ENCODE data around the gene TADA3.

TADA3 gene

DNA sequence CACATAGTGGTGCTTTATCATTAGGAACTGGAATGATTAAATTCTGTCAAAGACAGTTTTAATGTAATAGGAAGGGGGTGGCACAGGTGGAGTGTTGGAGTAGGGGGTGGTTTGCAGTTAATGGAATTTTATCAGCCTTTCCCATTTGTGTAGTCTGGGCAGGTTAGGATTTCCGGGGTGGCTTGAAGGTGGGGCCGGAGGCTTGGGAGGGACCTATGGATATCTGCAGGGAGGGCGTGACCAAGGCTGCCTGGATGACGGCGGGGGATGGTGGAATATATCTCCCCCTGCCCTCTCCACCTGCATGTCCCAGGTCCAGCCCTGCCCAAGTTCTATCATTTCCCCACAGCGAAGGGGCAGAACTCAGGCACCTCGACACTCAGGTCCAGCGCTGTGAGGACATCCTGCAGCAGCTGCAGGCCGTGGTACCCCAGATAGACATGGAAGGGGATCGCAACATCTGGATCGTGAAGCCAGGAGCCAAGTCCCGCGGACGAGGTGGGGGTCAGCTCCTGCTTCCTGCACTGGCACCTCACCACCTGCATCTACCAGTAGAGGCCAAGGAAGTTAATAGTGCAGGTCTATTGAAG is 33.3 kb upstream of the TADA3 start:
- Histone ChIP-seq H3K36me3 (ENCODE audit: control insufficient read depth, insufficient read depth, low read length) (no peaks in the 10 kb centered on the region), H3K27me3 (ENCODE audit: control insufficient read depth, insufficient read depth, low read length) (no peaks in the 10 kb centered on the region), H3K9ac (ENCODE audit: low read length) (no peak overlapping the region), H3K4me3 (ENCODE audit: low read depth, low read length) (no peak overlapping the region), H3K27ac (ENCODE audit: low read depth, low read length) (no peak overlapping the region), H3K4me1 (ENCODE audit: control insufficient read depth, insufficient read depth, low read length) (no peaks in the 10 kb centered on the region), H3K9me3 (ENCODE audit: control insufficient read depth, insufficient read depth, low read depth, low read length) (no peaks in the 10 kb centered on the region)

- H3K27ac ChIP-seq (ENCODE audit: low read depth, low read length) = no peak overlapping the region
- H3K4me1 ChIP-seq (ENCODE audit: control insufficient read depth, insufficient read depth, low read length) = no peaks in the 10 kb centered on the region
- H3K9me3 ChIP-seq (ENCODE audit: control insufficient read depth, insufficient read depth, low read depth, low read length) = no peaks in the 10 kb centered on the region
- H3K4me3 ChIP-seq (ENCODE audit: low read depth, low read length) = no peak overlapping the region
- no peaks in the 10 kb centered on the region for H3K27me3 ChIP-seq (ENCODE audit: control insufficient read depth, insufficient read depth, low read length)
- no peaks in the 10 kb centered on the region for H3K36me3 ChIP-seq (ENCODE audit: control insufficient read depth, insufficient read depth, low read length)
- no peak overlapping the region for H3K9ac ChIP-seq (ENCODE audit: low read length)
Measured at GRCh38 chr3:9820946-9821345, 28.7 kb upstream of the TADA3 start.

- H3K9me3 ChIP-seq (ENCODE audit: control insufficient read depth, insufficient read depth, low read depth, low read length) = no peaks in the 10 kb centered on the region
- no peaks in the 10 kb centered on the region for H3K27me3 ChIP-seq (ENCODE audit: control insufficient read depth, insufficient read depth, low read length)
- no peaks in the 10 kb centered on the region for H3K36me3 ChIP-seq (ENCODE audit: control insufficient read depth, insufficient read depth, low read length)
- H3K9ac ChIP-seq (ENCODE audit: low read length) = no peak overlapping the region
- H3K27ac ChIP-seq (ENCODE audit: low read depth, low read length) = no peak overlapping the region
- H3K4me3 ChIP-seq (ENCODE audit: low read depth, low read length) = no peak overlapping the region
- H3K4me1 ChIP-seq (ENCODE audit: control insufficient read depth, insufficient read depth, low read length) = no peaks in the 10 kb centered on the region
Measured at GRCh38 chr3:9820543-9820942, 28.3 kb upstream of the TADA3 start.

DNA sequence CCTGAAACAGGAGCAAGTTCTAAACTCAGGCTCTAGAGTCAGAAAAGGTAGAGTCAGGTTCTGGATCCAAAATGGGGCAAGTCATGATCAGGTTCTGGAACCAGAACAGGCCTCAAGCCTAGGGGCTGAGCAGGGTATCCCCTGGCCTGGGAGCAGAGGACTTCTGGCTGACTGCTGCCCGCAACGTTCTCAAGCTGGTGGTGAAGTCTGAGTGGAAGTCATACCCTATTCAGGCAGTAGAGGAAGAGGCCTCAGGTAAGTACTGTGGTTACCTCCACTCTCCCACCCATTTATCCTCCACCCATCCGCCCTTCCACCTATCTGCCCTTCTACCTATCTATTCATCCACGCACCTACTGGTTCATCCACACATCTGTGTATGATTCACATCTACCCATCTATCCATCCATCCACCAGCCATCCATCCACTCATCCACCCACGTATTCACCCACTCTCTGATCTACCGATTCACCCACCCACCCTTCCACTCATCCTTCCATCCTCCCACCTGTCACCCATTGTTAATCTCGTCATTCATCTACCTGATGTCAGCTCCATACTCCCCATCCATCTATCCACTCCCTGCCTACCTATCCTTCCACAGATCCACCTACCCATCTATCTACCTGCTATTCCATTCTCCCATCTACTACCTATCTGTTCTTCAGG is 26.5 kb upstream of the TADA3 start:
- H3K4me3 ChIP-seq (ENCODE audit: low read depth, low read length) = no peak overlapping the region
- H3K4me1 ChIP-seq (ENCODE audit: control insufficient read depth, insufficient read depth, low read length) = no peaks in the 10 kb centered on the region

DNA sequence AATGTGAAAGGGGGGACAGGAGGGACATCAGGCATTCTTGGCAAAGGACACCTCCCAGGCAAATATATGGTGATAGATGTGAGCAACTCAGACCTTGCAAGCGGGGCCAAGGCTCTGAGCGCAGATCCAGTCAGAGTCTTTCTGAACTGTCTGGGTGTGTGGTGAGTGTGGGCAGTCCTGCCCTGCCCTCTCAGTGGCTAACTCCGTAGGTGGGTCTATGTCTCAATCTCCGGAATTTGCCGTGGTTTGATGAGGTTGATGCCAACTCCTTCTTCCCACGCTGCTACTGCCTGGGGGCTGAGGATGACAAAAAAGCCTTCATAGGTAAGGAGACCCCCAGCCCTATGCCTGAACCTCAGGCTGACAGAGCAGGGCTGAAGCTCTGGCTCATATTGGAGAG is 25.2 kb upstream of the TADA3 start:
- H3K9me3 ChIP-seq (ENCODE audit: control insufficient read depth, insufficient read depth, low read depth, low read length) = no peaks in the 10 kb centered on the region
- H3K9ac ChIP-seq (ENCODE audit: low read length) = no peak overlapping the region
- no peaks in the 10 kb centered on the region for H3K27me3 ChIP-seq (ENCODE audit: control insufficient read depth, insufficient read depth, low read length)
- no peaks in the 10 kb centered on the region for H3K4me1 ChIP-seq (ENCODE audit: control insufficient read depth, insufficient read depth, low read length)
- no peak overlapping the region for H3K4me3 ChIP-seq (ENCODE audit: low read depth, low read length)
- H3K36me3 ChIP-seq (ENCODE audit: control insufficient read depth, insufficient read depth, low read length) = peaks cover 6% of the 10 kb centered on the region; the same call in 1 of the 2 replicates
- no peak overlapping the region for H3K27ac ChIP-seq (ENCODE audit: low read depth, low read length)

More for the DNA sequence above, 26.5 kb upstream of the TADA3 start:
- Histone ChIP-seq H3K9me3 (ENCODE audit: control insufficient read depth, insufficient read depth, low read depth, low read length) (no peaks in the 10 kb centered on the region), H3K36me3 (ENCODE audit: control insufficient read depth, insufficient read depth, low read length) (no peaks in the 10 kb centered on the region), H3K27ac (ENCODE audit: low read depth, low read length) (no peak overlapping the region), H3K27me3 (ENCODE audit: control insufficient read depth, insufficient read depth, low read length) (no peaks in the 10 kb centered on the region), H3K9ac (ENCODE audit: low read length) (no peak overlapping the region)

DNA sequence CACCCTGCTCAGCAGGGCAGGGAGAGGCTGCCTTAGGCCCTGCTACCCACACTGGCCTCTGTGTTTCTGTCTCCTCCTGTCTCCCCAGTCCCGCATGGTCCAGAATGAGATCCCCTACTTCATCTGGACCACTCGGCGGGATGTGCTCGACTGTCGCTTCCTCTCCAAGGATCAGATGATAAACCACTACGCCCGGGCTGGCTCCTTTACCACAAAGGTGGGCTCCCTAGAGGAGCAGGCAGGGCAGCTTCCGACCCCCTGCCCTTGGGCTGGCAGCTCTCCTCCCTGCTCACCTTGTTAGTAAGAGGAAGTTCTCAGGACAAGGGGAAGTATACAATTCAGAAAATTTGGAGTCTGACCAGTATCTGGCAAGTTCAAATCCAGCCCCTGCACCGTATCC is 23.7 kb upstream of the TADA3 start:
- no peaks in the 10 kb centered on the region for H3K4me1 ChIP-seq (ENCODE audit: control insufficient read depth, insufficient read depth, low read length)
- H3K27ac ChIP-seq (ENCODE audit: low read depth, low read length) = no peak overlapping the region
- peaks cover 6% of the 10 kb centered on the region; the same call in 1 of the 2 replicates for H3K36me3 ChIP-seq (ENCODE audit: control insufficient read depth, insufficient read depth, low read length)
- no peaks in the 10 kb centered on the region for H3K9me3 ChIP-seq (ENCODE audit: control insufficient read depth, insufficient read depth, low read depth, low read length)
- H3K9ac ChIP-seq (ENCODE audit: low read length) = no peak overlapping the region
- H3K4me3 ChIP-seq (ENCODE audit: low read depth, low read length) = no peak overlapping the region
- H3K27me3 ChIP-seq (ENCODE audit: control insufficient read depth, insufficient read depth, low read length) = peaks cover 5% of the 10 kb centered on the region; the same call in 1 of the 2 replicates

DNA sequence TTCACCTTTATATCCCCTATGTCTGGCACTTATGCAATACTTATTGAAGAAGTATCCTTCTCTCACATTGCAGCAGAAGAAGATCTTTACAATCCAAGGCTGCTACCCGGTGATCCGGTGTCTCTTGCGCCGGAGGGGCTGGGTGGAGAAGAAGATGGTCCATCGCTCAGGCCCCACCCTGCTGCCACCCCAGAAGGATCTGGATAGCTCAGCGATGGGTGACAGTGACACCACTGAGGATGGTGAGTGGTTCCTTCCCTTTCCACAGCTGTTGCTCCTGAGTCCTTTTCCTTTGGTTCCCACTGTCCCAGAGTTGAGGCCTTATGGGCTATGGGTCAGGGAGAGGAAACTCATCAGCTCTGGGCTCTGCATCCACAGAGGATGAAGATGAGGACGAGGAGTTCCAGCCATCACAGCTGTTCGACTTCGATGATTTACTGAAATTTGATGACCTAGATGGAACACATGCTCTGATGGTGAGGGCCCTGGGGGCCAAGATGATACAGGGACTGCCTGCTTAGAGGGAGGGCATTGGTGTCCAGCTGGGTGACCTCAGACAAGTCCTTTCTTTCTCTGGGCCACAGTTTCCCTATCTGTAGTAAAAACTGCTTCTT is 20.7 kb upstream of the TADA3 start:
- Histone ChIP-seq H3K4me1 (ENCODE audit: control insufficient read depth, insufficient read depth, low read length) (peaks cover 13% of the 10 kb centered on the region; the same call in 1 of the 2 replicates), H3K9me3 (ENCODE audit: control insufficient read depth, insufficient read depth, low read depth, low read length) (no peaks in the 10 kb centered on the region), H3K4me3 (ENCODE audit: low read depth, low read length) (no peak overlapping the region), H3K27ac (ENCODE audit: low read depth, low read length) (no peak overlapping the region), H3K9ac (ENCODE audit: low read length) (no peak overlapping the region), H3K27me3 (ENCODE audit: control insufficient read depth, insufficient read depth, low read length) (peaks cover 12% of the 10 kb centered on the region), H3K36me3 (ENCODE audit: control insufficient read depth, insufficient read depth, low read length) (peaks cover 6% of the 10 kb centered on the region; the same call in 1 of the 2 replicates)

DNA sequence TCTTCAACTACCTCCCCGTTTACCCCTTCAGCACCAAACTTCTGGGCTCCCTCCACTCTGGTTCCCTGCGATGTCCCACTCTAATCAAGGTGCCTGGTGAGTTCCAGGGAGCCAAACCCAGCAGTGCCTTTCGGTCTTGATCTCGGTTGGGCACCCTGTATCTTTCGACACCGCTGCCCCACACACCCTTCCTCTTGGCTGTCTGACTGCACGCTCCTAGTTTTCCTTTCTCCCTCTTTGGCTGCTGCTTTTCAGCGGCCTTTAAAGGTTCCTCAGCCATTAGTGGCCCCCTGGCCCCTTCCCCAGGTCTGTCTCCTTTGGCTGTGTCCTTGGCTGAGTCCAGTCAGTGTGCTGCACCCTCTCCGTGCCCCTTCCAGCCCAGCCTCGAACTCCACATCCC is 18.6 kb upstream of the TADA3 start:
- H3K27me3 ChIP-seq (ENCODE audit: control insufficient read depth, insufficient read depth, low read length) = peaks cover 12% of the 10 kb centered on the region
- peak overlapping the region; percentile 61 for H3K4me3 ChIP-seq (ENCODE audit: low read depth, low read length)
- H3K9me3 ChIP-seq (ENCODE audit: control insufficient read depth, insufficient read depth, low read depth, low read length) = no peaks in the 10 kb centered on the region
- no peak overlapping the region for H3K27ac ChIP-seq (ENCODE audit: low read depth, low read length)
- peaks cover 20% of the 10 kb centered on the region for H3K36me3 ChIP-seq (ENCODE audit: control insufficient read depth, insufficient read depth, low read length)
- H3K4me1 ChIP-seq (ENCODE audit: control insufficient read depth, insufficient read depth, low read length) = peaks cover 13% of the 10 kb centered on the region; the same call in 1 of the 2 replicates
- H3K9ac ChIP-seq (ENCODE audit: low read length) = no peak overlapping the region

DNA sequence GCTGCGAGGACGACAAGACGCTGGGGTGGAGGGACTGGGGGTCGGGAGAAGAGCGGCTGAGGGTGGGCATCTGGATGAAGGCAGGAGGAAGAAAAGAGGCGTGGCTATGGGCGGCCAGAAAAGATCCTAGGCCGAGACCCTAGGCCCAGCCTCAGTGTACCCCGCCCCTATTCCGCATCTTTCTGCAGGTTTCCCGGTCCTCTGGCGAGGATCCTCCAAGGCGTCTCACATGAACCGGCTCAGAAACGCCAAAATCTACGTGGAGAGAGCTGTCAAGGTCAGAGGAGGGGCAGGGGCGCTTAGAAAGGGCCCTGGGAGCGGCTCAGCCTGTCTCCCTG is 18.1 kb upstream of the TADA3 start:
- Histone ChIP-seq H3K27me3 (ENCODE audit: control insufficient read depth, insufficient read depth, low read length) (peaks cover 12% of the 10 kb centered on the region), H3K9me3 (ENCODE audit: control insufficient read depth, insufficient read depth, low read depth, low read length) (no peaks in the 10 kb centered on the region), H3K27ac (ENCODE audit: low read depth, low read length) (no peak overlapping the region), H3K4me1 (ENCODE audit: control insufficient read depth, insufficient read depth, low read length) (peaks cover 13% of the 10 kb centered on the region; the same call in 1 of the 2 replicates), H3K9ac (ENCODE audit: low read length) (peak overlapping the region; percentile 80), H3K4me3 (ENCODE audit: low read depth, low read length) (peak overlapping the region; percentile 61), H3K36me3 (ENCODE audit: control insufficient read depth, insufficient read depth, low read length) (peaks cover 25% of the 10 kb centered on the region)

GRCh38 chr3:9809615-9810432 is 17.6 kb upstream of the TADA3 start, which contains the start of gene TTLL3:
TSS of gene TTLL3 (plus strand) at chr3:9810262. CDS start at chr3:9810662, 400 bp downstream.
- Histone ChIP-seq H3K36me3 (ENCODE audit: control insufficient read depth, insufficient read depth, low read length) (peaks cover 31% of the 10 kb centered on the region), H3K27me3 (ENCODE audit: control insufficient read depth, insufficient read depth, low read length) (peaks cover 12% of the 10 kb centered on the region), H3K27ac (ENCODE audit: low read depth, low read length) (no peak within 1 kb of the TSS), H3K4me1 (ENCODE audit: control insufficient read depth, insufficient read depth, low read length) (peaks cover 13% of the 10 kb centered on the region; the same call in 1 of the 2 replicates), H3K9ac (ENCODE audit: low read length) (peak within 1 kb of the TSS; percentile 80), H3K9me3 (ENCODE audit: control insufficient read depth, insufficient read depth, low read depth, low read length) (no peaks in the 10 kb centered on the region), H3K4me3 (ENCODE audit: low read depth, low read length) (peak within 1 kb of the TSS; percentile 61)
